ENCODE results near the gene BTBD16.

BTBD16 gene

DNA sequence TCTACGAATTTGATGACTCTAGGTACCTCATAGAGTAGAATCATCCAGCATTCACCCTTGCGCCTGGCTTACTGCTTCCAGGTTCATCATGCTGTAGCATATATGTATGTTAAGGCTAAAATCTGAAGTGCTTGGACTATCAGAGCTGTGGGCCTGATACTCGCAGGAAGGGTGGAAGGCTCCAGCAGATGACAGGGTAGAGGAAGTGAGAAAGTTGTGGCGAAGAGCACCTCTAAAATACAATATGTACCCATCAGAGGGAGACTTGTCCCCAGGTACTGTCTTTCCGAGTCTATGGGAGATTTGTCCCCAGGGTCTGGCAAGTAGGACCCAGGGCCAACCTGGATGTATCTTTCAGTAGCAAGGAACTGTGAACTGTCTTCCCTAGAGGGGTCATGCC lies 55.3 kb downstream of the BTBD16 start:
- no peak for TF ChIP-seq CTCF (IDR thresholded peaks at IDR 0.05; ENCODE audit: insufficient read depth, low read length, poor library complexity, severe bottlenecking)
- no peaks in the 10 kb centered on the region for H3K36me3 ChIP-seq (ENCODE audit: control insufficient read depth, insufficient read depth, low read length)
- no peak overlapping the region for H3K4me3 ChIP-seq (replicated peaks; ENCODE audit: low read depth, low read length)
- peaks cover 1% of the 10 kb centered on the region; the same call in 1 of the 2 replicates for H3K27me3 ChIP-seq (replicated peaks; ENCODE audit: control insufficient read depth, insufficient read depth, low read length)
- DNase-seq (ENCODE audit: extremely low read depth, insufficient read length) = no peak

- H3K4me3 ChIP-seq (replicated peaks; ENCODE audit: low read depth, low read length) = no peak overlapping the region
- DNase-seq (ENCODE audit: extremely low read depth, insufficient read length) = no peak
- TF ChIP-seq CTCF (IDR thresholded peaks at IDR 0.05; ENCODE audit: insufficient read depth, low read length, poor library complexity, severe bottlenecking) = no peak
- no peaks in the 10 kb centered on the region for H3K36me3 ChIP-seq (ENCODE audit: control insufficient read depth, insufficient read depth, low read length)
- H3K27me3 ChIP-seq (replicated peaks; ENCODE audit: control insufficient read depth, insufficient read depth, low read length) = peaks cover 1% of the 10 kb centered on the region
Observed at GRCh38 chr10:122326806-122327205, 55.7 kb downstream of the BTBD16 start.

DNA sequence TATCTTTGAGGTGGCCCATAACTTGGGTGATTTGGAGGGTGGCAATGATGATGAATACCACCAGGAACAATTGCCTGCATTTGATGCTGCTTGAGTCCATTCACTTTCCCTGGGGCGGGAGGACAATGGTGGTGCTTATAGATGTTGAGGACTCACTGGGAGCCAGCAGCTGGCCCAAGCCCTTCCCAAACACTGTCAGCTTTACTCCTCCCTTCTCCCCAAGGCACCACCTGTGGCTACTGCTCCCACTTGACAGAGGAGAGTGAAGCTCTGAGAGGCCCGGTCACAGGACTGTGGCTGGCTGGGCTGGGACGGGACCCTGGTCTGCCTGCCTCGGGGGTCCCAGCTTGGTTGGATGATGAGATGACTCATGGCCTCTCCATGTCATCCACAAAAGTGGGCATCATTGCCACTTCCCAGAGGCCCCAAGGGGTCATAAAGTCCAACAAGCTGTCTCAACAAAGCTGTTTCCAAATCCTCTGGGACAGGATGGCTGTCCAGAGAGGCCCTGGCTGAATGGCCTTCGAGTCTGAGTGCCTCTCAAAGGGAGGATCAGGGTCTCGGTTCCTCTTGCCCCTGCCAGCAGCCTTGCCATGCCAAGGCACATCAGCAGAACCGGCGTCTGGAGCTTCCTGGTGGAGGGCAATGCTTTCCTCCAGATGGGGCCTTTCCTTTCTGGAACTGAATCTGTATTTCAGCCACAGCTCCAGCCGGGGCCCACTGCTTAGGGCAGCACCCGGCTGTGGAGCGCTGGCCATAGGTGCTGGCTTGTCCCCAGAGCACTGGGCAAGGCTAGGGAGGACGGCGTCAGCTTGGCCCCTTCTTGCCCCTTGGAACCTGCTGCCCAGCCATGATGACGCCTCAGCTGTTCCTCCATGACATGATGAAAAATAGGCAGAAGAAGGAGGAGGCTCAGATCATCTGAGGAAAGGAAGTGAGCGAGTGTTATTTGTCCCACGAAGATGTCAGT lies 56.4 kb downstream of the BTBD16 start:
- H3K4me3 ChIP-seq (replicated peaks; ENCODE audit: low read depth, low read length) = no peak overlapping the region
- no peak for DNase-seq (ENCODE audit: extremely low read depth, insufficient read length)
- peaks cover 3% of the 10 kb centered on the region for H3K27me3 ChIP-seq (replicated peaks; ENCODE audit: control insufficient read depth, insufficient read depth, low read length)
- H3K36me3 ChIP-seq (ENCODE audit: control insufficient read depth, insufficient read depth, low read length) = no peaks in the 10 kb centered on the region
- no peak for TF ChIP-seq CTCF (IDR thresholded peaks at IDR 0.05; ENCODE audit: insufficient read depth, low read length, poor library complexity, severe bottlenecking)

DNA sequence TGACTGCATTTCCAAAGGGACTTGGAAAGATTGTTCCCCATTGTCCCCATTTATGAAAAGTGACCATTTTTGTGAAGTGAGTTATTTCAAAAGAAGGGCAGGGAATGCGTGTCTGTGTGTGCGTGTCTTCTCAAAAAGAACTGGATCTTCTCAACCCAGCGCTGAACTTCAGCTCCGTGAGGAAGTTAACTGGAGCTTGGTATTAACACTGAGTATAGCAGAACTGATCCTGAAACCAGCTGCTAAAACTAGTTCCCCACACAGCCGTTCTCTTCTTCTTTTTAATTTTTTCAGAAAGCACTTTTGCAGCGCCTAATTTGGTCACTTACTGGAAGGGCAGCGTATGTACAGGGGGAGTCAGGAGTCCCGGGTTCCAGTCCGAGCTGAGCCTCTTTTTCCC lies 57.6 kb downstream of the BTBD16 start:
- no peak for TF ChIP-seq CTCF (IDR thresholded peaks at IDR 0.05; ENCODE audit: insufficient read depth, low read length, poor library complexity, severe bottlenecking)
- Histone ChIP-seq H3K36me3 (ENCODE audit: control insufficient read depth, insufficient read depth, low read length) (no peaks in the 10 kb centered on the region), H3K27me3 (replicated peaks; ENCODE audit: control insufficient read depth, insufficient read depth, low read length) (peaks cover 2% of the 10 kb centered on the region), H3K4me3 (replicated peaks; ENCODE audit: low read depth, low read length) (no peak overlapping the region)
- no peak for DNase-seq (ENCODE audit: extremely low read depth, insufficient read length)

- TF ChIP-seq CTCF (IDR thresholded peaks at IDR 0.05; ENCODE audit: insufficient read depth, low read length, poor library complexity, severe bottlenecking) = no peak
- no peaks in the 10 kb centered on the region for H3K36me3 ChIP-seq (ENCODE audit: control insufficient read depth, insufficient read depth, low read length)
- no peak overlapping the region for H3K4me3 ChIP-seq (replicated peaks; ENCODE audit: low read depth, low read length)
- no peak for DNase-seq (ENCODE audit: extremely low read depth, insufficient read length)
- peaks cover 2% of the 10 kb centered on the region for H3K27me3 ChIP-seq (replicated peaks; ENCODE audit: control insufficient read depth, insufficient read depth, low read length)
Observed at GRCh38 chr10:122329416-122329815, 58.3 kb downstream of the BTBD16 start.

Measured in GM06990 (cell line).